ENCODE results near the gene GGT6. TPM values are rescaled to one million over a fixed set of nuclear protein-coding genes. Genes with fewer than 3 reads are reported as not detected.
A peak's percentile ranks its signal among the peaks of the same experiment; 100 is the strongest.

GGT6 gene
- total and polyA plus RNA-seq, 2 of the 13 experiments (the other 11 are each of a cell fraction or from before 2014, with no cell fraction given) = 0.16 to 0.80 TPM

- TF ChIP-seq, protein P1, sequence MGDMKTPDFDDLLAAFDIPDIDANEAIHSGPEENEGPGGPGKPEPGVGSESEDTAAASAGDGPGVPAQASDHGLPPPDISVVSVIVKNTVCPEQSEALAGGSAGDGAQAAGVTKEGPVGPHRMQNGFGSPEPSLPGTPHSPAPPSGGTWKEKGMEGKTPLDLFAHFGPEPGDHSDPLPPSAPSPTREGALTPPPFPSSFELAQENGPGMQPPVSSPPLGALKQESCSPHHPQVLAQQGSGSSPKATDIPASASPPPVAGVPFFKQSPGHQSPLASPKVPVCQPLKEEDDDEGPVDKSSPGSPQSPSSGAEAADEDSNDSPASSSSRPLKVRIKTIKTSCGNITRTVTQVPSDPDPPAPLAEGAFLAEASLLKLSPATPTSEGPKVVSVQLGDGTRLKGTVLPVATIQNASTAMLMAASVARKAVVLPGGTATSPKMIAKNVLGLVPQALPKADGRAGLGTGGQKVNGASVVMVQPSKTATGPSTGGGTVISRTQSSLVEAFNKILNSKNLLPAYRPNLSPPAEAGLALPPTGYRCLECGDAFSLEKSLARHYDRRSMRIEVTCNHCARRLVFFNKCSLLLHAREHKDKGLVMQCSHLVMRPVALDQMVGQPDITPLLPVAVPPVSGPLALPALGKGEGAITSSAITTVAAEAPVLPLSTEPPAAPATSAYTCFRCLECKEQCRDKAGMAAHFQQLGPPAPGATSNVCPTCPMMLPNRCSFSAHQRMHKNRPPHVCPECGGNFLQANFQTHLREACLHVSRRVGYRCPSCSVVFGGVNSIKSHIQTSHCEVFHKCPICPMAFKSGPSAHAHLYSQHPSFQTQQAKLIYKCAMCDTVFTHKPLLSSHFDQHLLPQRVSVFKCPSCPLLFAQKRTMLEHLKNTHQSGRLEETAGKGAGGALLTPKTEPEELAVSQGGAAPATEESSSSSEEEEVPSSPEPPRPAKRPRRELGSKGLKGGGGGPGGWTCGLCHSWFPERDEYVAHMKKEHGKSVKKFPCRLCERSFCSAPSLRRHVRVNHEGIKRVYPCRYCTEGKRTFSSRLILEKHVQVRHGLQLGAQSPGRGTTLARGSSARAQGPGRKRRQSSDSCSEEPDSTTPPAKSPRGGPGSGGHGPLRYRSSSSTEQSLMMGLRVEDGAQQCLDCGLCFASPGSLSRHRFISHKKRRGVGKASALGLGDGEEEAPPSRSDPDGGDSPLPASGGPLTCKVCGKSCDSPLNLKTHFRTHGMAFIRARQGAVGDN (CRISPR knock-in tag; IDR thresholded peaks at IDR 0.05) = 0 out of 2 replicates have a peak, but pooled peaks have one; percentile 8
- TF ChIP-seq NBN (conservative IDR thresholded peaks at IDR 0.05) (no peak), ZNF496 (CRISPR knock-in tag; IDR thresholded peaks at IDR 0.05; ENCODE audit: insufficient replicate concordance) (no peak), RFX3 (CRISPR knock-in tag; IDR thresholded peaks at IDR 0.05) (0 out of 2 replicates have a peak, but pooled peaks have one; percentile 34), CENPT (CRISPR knock-in tag; IDR thresholded peaks at IDR 0.05; ENCODE audit: low read depth) (no peak)
Observed at GRCh38 chr17:4559139-4559791, 1.1 kb downstream of the GGT6 start (continued).

DNA sequence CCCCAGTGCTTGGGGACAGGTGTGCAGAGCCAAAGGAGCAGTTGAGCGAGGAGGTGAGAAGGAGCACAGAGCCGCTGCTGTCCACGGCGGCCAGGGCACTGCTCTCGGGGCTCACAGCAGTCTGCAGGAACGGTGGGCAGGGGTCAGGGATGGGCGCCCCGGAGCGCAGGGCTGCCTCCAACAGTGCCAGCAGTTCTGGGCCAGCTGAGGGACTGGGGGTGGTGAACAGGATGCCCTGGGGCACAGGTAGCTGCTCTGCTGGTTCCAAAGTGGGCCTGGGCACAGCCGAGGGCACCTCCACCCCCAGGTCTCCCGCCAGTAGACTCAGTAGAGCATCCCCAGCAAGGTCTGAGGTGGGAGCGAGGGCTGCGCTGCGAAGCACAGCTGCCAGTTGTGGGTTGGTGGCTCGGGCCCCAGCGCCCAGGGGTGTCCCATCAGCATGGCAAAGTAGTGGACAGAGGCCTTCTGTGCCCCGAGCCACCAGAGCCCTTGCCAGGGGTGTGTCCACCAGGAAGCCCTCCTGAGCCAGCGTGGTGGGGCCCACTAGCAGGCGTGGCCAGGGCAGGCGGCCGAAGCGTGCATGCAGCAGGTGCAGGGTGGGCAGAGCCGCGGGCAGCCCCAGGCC lies 1.9 kb downstream of the GGT6 start:
- BruUV-seq (replicated peaks) = no TSS peak
- TF ChIP-seq, protein P2, sequence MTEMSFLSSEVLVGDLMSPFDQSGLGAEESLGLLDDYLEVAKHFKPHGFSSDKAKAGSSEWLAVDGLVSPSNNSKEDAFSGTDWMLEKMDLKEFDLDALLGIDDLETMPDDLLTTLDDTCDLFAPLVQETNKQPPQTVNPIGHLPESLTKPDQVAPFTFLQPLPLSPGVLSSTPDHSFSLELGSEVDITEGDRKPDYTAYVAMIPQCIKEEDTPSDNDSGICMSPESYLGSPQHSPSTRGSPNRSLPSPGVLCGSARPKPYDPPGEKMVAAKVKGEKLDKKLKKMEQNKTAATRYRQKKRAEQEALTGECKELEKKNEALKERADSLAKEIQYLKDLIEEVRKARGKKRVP (CRISPR knock-in tag; IDR thresholded peaks at IDR 0.05) = no peak
- TF ChIP-seq NRL (CRISPR knock-in tag; IDR thresholded peaks at IDR 0.05; ENCODE audit: borderline replicate concordance) (0 out of 2 replicates have a peak, but pooled peaks have one; percentile 24), HNRNPL (IDR thresholded peaks at IDR 0.05; ENCODE audit: low read depth, low read length) (0 out of 2 replicates have a peak, but pooled peaks have one; percentile 17), THAP11 (CRISPR knock-in tag; IDR thresholded peaks at IDR 0.05) (no peak), NR2C2 (CRISPR knock-in tag; IDR thresholded peaks at IDR 0.05; ENCODE audit: borderline replicate concordance) (no peak)
- Histone ChIP-seq H3K27me3 (ENCODE audit: control insufficient read depth in 1 of 2, insufficient read depth in 2 of 2, low read length in 2 of 2) (no peaks in the 10 kb centered on the region), H3K4me2 (ENCODE audit: low read depth, low read length) (no peak overlapping the region), H3K36me3 (replicated peaks in 1 of 2; ENCODE audit: control insufficient read depth in 1 of 2, insufficient read depth in 2 of 2, low read length in 2 of 2) (peaks cover 0 to 3% of the 10 kb centered on the region in 2 experiments; a peak in 1 of 5 replicates), H3K4me1 (ENCODE audit: insufficient read depth, low read length) (peaks cover 62% of the 10 kb centered on the region), H2AFZ (ENCODE audit: low read length) (no peak overlapping the region), H3K27ac (ENCODE audit: extremely low read length, insufficient read depth, low read length) (no peak overlapping the region), H3K9ac (ENCODE audit: insufficient read depth, low read depth, low read length) (no peak overlapping the region), H3K9me3 (ENCODE audit: low read length) (no peaks in the 10 kb centered on the region), H3K79me2 (ENCODE audit: insufficient read depth, low read length) (peaks cover 15% of the 10 kb centered on the region), H4K20me1 (ENCODE audit: insufficient read depth, low read length) (no peaks in the 10 kb centered on the region), H3K4me3 (replicated peaks in 1 of 3; ENCODE audit: insufficient read depth in 1 of 3, low read depth in 2 of 3, low read length in 3 of 3) (no peak overlapping the region)
- FAIRE-seq = no peak
- intact Hi-C loops (cut with micrococcal nuclease; ENCODE audit: unreplicated experiment) = no loop called here
- CTCF ChIA-PET (ENCODE audit: low intra/inter-chr PET ratio, low total read pairs) = no interaction called here
- ATAC-seq = no peak
- DNase-seq (ENCODE audit: low spot score) = no peak
- WGBS (ENCODE audit: low lambda C conversion rate) = 62% methylated on average over 4 of the region's 24 CpGs
- POLR2A ChIA-PET = interaction anchor here (0.7 kb wide), 1 partner anchor 16 kb away, joined by 3 read pairs; no protein-coding TSS in a partner anchor
- in situ Hi-C loops (cut with HindIII; ENCODE audit: extremely low pct_ligation_motif_present, low pct_unique_long_range_greater_than_20kb) = loop anchor here (10.0 kb wide), 1 partner anchor 336 kb away; the partner anchor contains the start of gene C17orf107
